Activated CD8-positive, alpha-beta T cell treated with anti-CD3 and anti-CD28 coated beads for 36 hours (primary cell): ENCODE results near the gene COX11. TPM values are rescaled to one million over a fixed set of nuclear protein-coding genes. Genes with fewer than 3 reads are reported as not detected.

Source experiments
- ATAC-seq: fragments of 200-7000 bp; cut with Tn5 transposase; one replicate; pipeline ENCODE4 v1.10.0; 2021; ENCODE audit warnings: mild to moderate bottlenecking, moderate library complexity
- CTCF ChIA-PET: fragments of 350-600 bp; sonication (Branson Sonifier 250); formaldehyde crosslinking; loops from one replicate; lab custom pipeline; 2021; ENCODE audit warnings: antibody characterized with exemption; lab: Charles Lee
- POLR2A ChIA-PET: fragments of 350-600 bp; sonication (Branson Sonifier 250); formaldehyde crosslinking; loops from one replicate; lab custom pipeline; 2021; ENCODE audit warnings: antibody characterized with exemption; lab: Charles Lee
- DNase-seq: peaks from one replicate; pipeline ENCODE4 v3.0.0-alpha.2; 2020
- H3K27ac Mint-ChIP-seq: one replicate; pipeline ENCODE4 v1.8.0; 2021; ENCODE audit warnings: mild to moderate bottlenecking, mixed read lengths
- H3K27me3 Mint-ChIP-seq: one replicate; pipeline ENCODE4 v1.8.0; 2021; ENCODE audit warnings: mixed read lengths
- H3K36me3 Mint-ChIP-seq: one replicate; pipeline ENCODE4 v1.8.0; 2021; ENCODE audit warnings: low read depth, mixed read lengths
- H3K4me1 Mint-ChIP-seq: one replicate; pipeline ENCODE4 v1.8.0; 2021; ENCODE audit warnings: low read depth, mixed read lengths
- H3K4me3 Mint-ChIP-seq: one replicate; pipeline ENCODE4 v1.8.0; 2021; ENCODE audit warnings: mild to moderate bottlenecking, moderate library complexity, mixed read lengths
- H3K9me3 Mint-ChIP-seq: one replicate; pipeline ENCODE4 v1.8.0; 2021; ENCODE audit warnings: mixed read lengths
- intact Hi-C: fragments of 100-400 bp; cut with micrococcal nuclease; formaldehyde crosslinking; loops from one replicate; pipeline ENCODE4 v1.10.0; 2022
- total RNA-seq, 2 experiments: library from RNA; stranded (reverse); gene quantifications; one replicate each; pipeline ENCODE4 v1.2.3, GENCODE V29; 2021
- TF ChIP-seq, protein P1 (sequence below): fragments of 200-600 bp; IDR thresholded peaks from one replicate; pipeline ENCODE4 v1.8.0; 2022; ENCODE audit warnings: antibody characterized with exemption, mild to moderate bottlenecking

COX11 gene, protein sequence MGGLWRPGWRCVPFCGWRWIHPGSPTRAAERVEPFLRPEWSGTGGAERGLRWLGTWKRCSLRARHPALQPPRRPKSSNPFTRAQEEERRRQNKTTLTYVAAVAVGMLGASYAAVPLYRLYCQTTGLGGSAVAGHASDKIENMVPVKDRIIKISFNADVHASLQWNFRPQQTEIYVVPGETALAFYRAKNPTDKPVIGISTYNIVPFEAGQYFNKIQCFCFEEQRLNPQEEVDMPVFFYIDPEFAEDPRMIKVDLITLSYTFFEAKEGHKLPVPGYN
- 10 to 100 TPM; 44.9 to 46.8 TPM for total RNA-seq

DNA sequence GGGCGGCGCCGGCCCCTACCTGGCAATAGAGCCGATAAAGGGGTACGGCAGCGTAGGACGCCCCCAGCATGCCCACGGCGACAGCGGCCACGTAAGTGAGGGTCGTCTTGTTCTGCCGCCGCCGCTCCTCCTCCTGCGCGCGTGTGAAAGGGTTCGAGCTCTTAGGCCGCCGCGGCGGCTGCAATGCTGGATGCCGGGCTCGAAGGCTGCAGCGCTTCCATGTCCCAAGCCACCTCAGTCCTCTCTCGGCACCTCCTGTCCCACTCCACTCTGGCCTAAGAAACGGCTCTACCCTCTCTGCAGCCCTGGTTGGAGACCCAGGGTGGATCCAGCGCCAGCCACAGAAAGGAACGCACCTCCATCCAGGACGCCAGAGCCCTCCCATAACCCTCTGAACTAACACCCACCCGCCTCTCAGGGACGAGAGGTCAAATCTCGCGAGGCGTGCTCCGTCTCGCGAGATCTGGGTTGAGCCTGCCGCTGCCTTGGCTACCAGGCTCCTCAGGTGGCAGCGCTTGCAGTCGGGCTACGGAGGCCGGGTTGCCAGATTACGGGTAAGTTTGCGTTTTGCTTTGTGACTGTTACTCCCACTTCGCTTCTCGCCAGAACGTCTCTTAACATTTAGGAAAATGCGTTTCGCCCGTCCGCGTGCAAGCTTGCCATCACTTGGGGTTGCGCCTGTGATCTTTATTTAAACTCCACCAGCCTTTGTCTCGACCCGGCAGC lies at the start of gene COX11, which contains the start of gene STXBP4:
Gene COX11 (minus strand): TSS at position 393 of the 726 bp plus-strand sequence. CDS start 8 bp downstream, at position 385.
Gene STXBP4 (plus strand): TSS at position 504 of the 726 bp plus-strand sequence. CDS start 17,455 bp downstream, outside the sequence.
- ATAC-seq: peak; percentile 98
- ChIA-PET POLR2A (interaction anchor here (0.6 to 1.1 kb wide), 2 partner anchors 10 to 379 kb away, joined by 3 read pairs; no protein-coding TSS in a partner anchor), CTCF (interaction anchor here (1.2 kb wide), 1 partner anchor 38 kb away, joined by 3 read pairs; no protein-coding TSS in a partner anchor)
- Mint-ChIP-seq H3K9me3 (no peaks in the 10 kb centered on the region), H3K4me1 (peaks cover 31% of the 10 kb centered on the region), H3K27me3 (no peaks in the 10 kb centered on the region), H3K27ac (no peak within 1 kb of the TSS), H3K36me3 (peaks cover 8% of the 10 kb centered on the region), H3K4me3 (no peak within 1 kb of the TSS)
- intact Hi-C loops: no loop called here
- DNase-seq: peak; percentile 96
- TF ChIP-seq, protein P1, sequence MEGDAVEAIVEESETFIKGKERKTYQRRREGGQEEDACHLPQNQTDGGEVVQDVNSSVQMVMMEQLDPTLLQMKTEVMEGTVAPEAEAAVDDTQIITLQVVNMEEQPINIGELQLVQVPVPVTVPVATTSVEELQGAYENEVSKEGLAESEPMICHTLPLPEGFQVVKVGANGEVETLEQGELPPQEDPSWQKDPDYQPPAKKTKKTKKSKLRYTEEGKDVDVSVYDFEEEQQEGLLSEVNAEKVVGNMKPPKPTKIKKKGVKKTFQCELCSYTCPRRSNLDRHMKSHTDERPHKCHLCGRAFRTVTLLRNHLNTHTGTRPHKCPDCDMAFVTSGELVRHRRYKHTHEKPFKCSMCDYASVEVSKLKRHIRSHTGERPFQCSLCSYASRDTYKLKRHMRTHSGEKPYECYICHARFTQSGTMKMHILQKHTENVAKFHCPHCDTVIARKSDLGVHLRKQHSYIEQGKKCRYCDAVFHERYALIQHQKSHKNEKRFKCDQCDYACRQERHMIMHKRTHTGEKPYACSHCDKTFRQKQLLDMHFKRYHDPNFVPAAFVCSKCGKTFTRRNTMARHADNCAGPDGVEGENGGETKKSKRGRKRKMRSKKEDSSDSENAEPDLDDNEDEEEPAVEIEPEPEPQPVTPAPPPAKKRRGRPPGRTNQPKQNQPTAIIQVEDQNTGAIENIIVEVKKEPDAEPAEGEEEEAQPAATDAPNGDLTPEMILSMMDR: peak; percentile 44

DNA sequence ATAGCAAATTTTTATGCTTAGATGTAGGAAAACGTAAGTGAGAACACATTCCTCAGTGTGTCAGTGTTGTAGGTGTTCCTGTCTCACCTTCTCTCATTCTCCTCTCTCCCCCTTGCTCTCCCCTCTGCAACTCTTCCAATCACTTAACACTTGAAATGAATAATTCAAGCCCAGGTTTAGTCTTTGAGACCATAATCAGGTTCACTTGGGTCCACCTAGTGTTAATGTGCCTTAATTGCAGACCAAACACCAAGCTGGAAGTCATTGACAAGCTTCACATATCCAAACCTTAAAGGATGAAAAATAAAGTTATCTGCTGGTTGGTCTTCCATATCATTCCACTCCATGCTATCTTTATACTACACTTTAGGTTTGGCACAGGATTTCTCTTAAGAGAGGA lies 37.1 kb upstream of the COX11 start:
- ATAC-seq (peak; percentile 56), DNase-seq (peak; percentile 15)
- no peaks in the 10 kb centered on the region for H3K4me1 Mint-ChIP-seq
- H3K36me3 Mint-ChIP-seq: peaks cover 4% of the 10 kb centered on the region
- H3K27ac Mint-ChIP-seq: no peak overlapping the region
- CTCF ChIA-PET: interaction anchor here (0.6 to 2.5 kb wide), 13 partner anchors 12 to 383 kb away, joined by 3 to 21 read pairs (median 3); no protein-coding TSS in a partner anchor
- H3K4me3 Mint-ChIP-seq: no peak overlapping the region
- intact Hi-C loops: no loop called here
- TF ChIP-seq, protein P1: peak; percentile 62
- no peaks in the 10 kb centered on the region for H3K9me3 Mint-ChIP-seq
- H3K27me3 Mint-ChIP-seq: no peaks in the 10 kb centered on the region
- POLR2A ChIA-PET: no interaction called here

DNA sequence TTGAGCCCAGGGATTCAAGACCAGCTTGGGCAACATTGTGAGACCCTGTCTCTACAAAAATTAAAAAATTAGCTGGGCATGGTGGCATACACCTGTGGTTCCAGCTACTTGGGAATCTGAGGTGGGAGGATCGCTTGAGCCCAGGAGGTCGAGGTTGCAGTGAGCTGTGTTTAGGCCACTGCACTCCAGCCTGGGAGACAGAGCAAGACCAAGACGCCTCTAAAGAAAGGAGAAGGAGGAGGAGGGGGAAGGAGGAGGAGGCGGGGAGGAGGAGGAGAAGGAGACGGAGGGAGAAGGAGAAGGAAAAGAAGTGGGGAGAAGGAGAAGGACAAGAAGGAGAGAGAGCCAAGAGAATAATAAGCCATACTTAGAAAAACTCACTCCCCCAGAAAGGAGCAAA lies 36.0 kb upstream of the COX11 start:
- intact Hi-C loops: no loop called here
- no peak overlapping the region for H3K4me3 Mint-ChIP-seq
- ChIA-PET POLR2A (no interaction called here), CTCF (interaction anchor here (1.2 to 2.5 kb wide), 2 partner anchors 11 to 351 kb away, joined by 3 to 21 read pairs; no protein-coding TSS in a partner anchor)
- DNase-seq (no peak), ATAC-seq (no peak)
- TF ChIP-seq, protein P1: no peak
- H3K9me3 Mint-ChIP-seq: no peaks in the 10 kb centered on the region
- no peak overlapping the region for H3K27ac Mint-ChIP-seq
- H3K4me1 Mint-ChIP-seq: no peaks in the 10 kb centered on the region
- no peaks in the 10 kb centered on the region for H3K27me3 Mint-ChIP-seq
- peaks cover 6% of the 10 kb centered on the region for H3K36me3 Mint-ChIP-seq

DNA sequence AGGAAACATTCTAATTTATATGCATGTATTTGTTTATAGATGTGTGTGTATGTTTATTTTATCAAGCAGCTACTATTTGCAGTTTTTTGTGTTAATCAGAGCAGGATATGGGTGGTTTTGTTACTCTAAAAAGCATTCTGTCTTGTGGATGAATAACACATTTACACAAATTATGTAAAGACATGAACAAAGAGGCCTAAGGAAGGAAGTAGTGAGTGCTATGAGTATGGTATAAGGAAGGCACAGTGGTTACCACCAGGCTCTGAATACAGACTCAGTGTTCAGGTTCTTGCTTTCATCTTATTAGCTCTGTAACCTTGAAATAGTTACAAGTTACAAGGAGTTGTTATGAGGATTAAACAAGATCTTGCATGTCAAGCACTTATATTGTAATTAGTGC lies 34.0 kb upstream of the COX11 start:
- TF ChIP-seq, protein P1: no peak
- DNase-seq (no peak), ATAC-seq (no peak)
- no peak overlapping the region for H3K27ac Mint-ChIP-seq
- no peaks in the 10 kb centered on the region for H3K4me1 Mint-ChIP-seq
- no peak overlapping the region for H3K4me3 Mint-ChIP-seq
- ChIA-PET POLR2A (no interaction called here), CTCF (interaction anchor here (0.8 to 2.1 kb wide), 3 partner anchors 9 to 354 kb away, joined by 3 to 14 read pairs (median 3); no protein-coding TSS in a partner anchor)
- H3K9me3 Mint-ChIP-seq: no peaks in the 10 kb centered on the region
- intact Hi-C loops: no loop called here
- H3K36me3 Mint-ChIP-seq: peaks cover 2% of the 10 kb centered on the region
- no peaks in the 10 kb centered on the region for H3K27me3 Mint-ChIP-seq
